ENCODE results near the gene WDR46.

DNA sequence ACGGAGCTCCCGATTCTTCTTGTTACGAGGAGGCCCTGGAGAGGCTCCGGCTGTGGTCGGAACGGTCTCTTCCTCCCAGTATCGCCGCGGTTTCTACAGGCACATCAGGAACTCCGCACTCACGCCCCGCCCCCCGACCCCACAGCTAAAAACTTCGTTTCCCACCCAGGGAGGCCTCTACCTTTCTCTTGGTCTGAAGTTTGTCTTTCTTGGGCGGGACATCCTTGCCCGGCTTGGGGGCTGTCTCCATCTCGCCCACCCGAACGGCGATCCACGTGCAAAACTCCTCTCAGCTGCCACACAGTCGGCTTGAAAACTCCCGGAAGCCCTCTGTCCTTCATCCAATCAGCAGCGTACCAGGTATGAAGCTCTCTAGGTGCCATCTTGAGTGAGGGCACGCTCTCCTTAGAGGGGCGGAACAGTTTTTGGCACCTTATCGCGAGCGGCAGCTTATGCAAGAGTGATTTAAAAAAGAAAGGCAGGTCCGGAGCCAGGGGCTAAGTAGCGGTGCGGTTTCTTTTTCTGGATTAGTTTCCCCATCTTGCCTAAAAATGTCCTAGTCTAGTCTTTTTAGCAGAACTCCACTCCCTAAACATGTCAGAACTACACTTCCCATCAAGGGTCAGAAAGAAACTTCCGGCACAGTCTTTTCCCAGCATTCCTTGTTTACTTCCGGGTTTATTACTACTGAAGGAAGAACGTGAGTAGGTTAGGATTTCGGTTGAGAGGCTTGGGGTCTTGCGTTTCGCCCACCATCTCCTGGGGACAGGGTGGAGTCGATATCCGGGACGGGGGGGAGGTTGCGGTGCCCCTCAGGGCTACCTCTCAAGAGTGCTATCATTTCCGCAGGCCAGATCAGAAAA, at the start of gene WDR46, which contains the start of gene PFDN6:
- TF ChIP-seq POLR2A (IDR thresholded peaks at IDR 0.05) (peak; percentile 32), POLR2AphosphoS5 (IDR thresholded peaks at IDR 0.05) (peak; percentile 62 to 70 (median 66)), EP300 (IDR thresholded peaks at IDR 0.05; ENCODE audit: low read depth) (no peak)
- TF ChIP-seq, protein P1, sequence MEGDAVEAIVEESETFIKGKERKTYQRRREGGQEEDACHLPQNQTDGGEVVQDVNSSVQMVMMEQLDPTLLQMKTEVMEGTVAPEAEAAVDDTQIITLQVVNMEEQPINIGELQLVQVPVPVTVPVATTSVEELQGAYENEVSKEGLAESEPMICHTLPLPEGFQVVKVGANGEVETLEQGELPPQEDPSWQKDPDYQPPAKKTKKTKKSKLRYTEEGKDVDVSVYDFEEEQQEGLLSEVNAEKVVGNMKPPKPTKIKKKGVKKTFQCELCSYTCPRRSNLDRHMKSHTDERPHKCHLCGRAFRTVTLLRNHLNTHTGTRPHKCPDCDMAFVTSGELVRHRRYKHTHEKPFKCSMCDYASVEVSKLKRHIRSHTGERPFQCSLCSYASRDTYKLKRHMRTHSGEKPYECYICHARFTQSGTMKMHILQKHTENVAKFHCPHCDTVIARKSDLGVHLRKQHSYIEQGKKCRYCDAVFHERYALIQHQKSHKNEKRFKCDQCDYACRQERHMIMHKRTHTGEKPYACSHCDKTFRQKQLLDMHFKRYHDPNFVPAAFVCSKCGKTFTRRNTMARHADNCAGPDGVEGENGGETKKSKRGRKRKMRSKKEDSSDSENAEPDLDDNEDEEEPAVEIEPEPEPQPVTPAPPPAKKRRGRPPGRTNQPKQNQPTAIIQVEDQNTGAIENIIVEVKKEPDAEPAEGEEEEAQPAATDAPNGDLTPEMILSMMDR (IDR thresholded peaks at IDR 0.05) = no peak
